Globus pallidus (tissue), 1 donor: ENCODE measurements around the gene NKAIN2.
A peak's percentile ranks its signal among the peaks of the same experiment; 100 is the strongest.

ENCODE experiments used
- DNase-seq: peaks from one replicate; pipeline ENCODE4 v3.0.0-alpha.2; 2015; ENCODE audit warnings: low spot score

The NKAIN2 gene

GRCh38 chr6:124769811-124770544 is 966.3 kb downstream of the NKAIN2 start:
- no peak for DNase-seq

GRCh38 chr6:124770784-124771183 is 967.1 kb downstream of the NKAIN2 start:
- no peak for DNase-seq

GRCh38 chr6:124772733-124773319 is 969.2 kb downstream of the NKAIN2 start:
- DNase-seq: no peak

GRCh38 chr6:124775121-124775520 is 971.5 kb downstream of the NKAIN2 start:
- DNase-seq: peak; percentile 13

- DNase-seq: no peak
Measured at GRCh38 chr6:124777863-124778262, 974.2 kb downstream of the NKAIN2 start.

GRCh38 chr6:124780623-124781022 is 977.0 kb downstream of the NKAIN2 start:
- DNase-seq: no peak

GRCh38 chr6:124783344-124783743 is 979.7 kb downstream of the NKAIN2 start:
- DNase-seq: no peak

GRCh38 chr6:124791156-124791555 is 987.5 kb downstream of the NKAIN2 start:
- no peak for DNase-seq

- DNase-seq: no peak
Measured at GRCh38 chr6:124792386-124792785, 988.7 kb downstream of the NKAIN2 start.

- no peak for DNase-seq
Measured at GRCh38 chr6:124793398-124793797, 989.7 kb downstream of the NKAIN2 start.

GRCh38 chr6:124795643-124796463 is 992.2 kb downstream of the NKAIN2 start:
- peak; percentile 47 for DNase-seq

GRCh38 chr6:124796464-124796970 is 992.9 kb downstream of the NKAIN2 start:
- no peak for DNase-seq

- DNase-seq: no peak
Measured at GRCh38 chr6:124797224-124797623, 993.6 kb downstream of the NKAIN2 start.

- no peak for DNase-seq
Measured at GRCh38 chr6:124798942-124799496, 995.4 kb downstream of the NKAIN2 start.

GRCh38 chr6:124799638-124800037 is 996.0 kb downstream of the NKAIN2 start:
- DNase-seq: no peak

GRCh38 chr6:124800222-124800621 is 996.6 kb downstream of the NKAIN2 start:
- DNase-seq: no peak

GRCh38 chr6:124812067-124812466 is 1008.4 kb downstream of the NKAIN2 start:
- no peak for DNase-seq

GRCh38 chr6:124819346-124819745 is 1015.7 kb downstream of the NKAIN2 start:
- no peak for DNase-seq

GRCh38 chr6:124822204-124822613 is 1018.5 kb downstream of the NKAIN2 start:
- DNase-seq: peak; percentile 50

GRCh38 chr6:124822721-124823120 is 1019.1 kb downstream of the NKAIN2 start:
- DNase-seq: no peak

GRCh38 chr6:124823240-124824111 is 1019.8 kb downstream of the NKAIN2 start:
- no peak for DNase-seq
